OCI-LY7 (cell line): ENCODE measurements around the gene HEATR3. TPM values are rescaled to one million over a fixed set of nuclear protein-coding genes. Genes with fewer than 3 reads are reported as not detected.

ENCODE experiments used
- Bru-seq: library from RNA; stranded (reverse); fragments of 400-500 nt; gene quantifications from one replicate; lab custom pipeline; 2021; lab: Mats Ljungman, UMichigan
- BruChase-seq, 2 experiments: library from RNA; stranded (reverse); fragments of 400-500 nt; gene quantifications; one replicate each; lab custom pipeline; 2021; lab: Mats Ljungman, UMichigan
- BruUV-seq: library from RNA; stranded (reverse); fragments of 400-500 nt; replicated peaks from 2 replicates; lab custom pipeline; 2021; lab: Mats Ljungman, UMichigan
- CTCF ChIA-PET: fragments of 300-600 bp; sonication (Branson Sonifier 250); formaldehyde crosslinking; loops from one replicate; lab custom pipeline; 2022; ENCODE audit warnings: antibody characterized with exemption; ENCODE audit not compliant: unreplicated experiment; lab: Charles Lee
- POLR2A ChIA-PET: fragments of 300-600 bp; sonication (Branson Sonifier 250); formaldehyde crosslinking; loops from one replicate; lab custom pipeline; 2022; ENCODE audit warnings: antibody characterized with exemption; lab: Charles Lee
- DNase-seq: peaks from one replicate; pipeline ENCODE4 v3.0.0-alpha.2; 2015; ENCODE audit warnings: low spot score
- H2AFZ ChIP-seq: fragments of 200-600 bp; sonication (generic), shearing (Covaris generic); 2 replicates; pipeline ENCODE4 v1.6.1; 2014; ENCODE audit warnings: mild to moderate bottlenecking, antibody characterized with exemption, low read length, moderate library complexity
- H3K27ac ChIP-seq: fragments of 200-600 bp; sonication (generic); 2 replicates; pipeline ENCODE4 v1.5.1; 2014; ENCODE audit warnings: mixed run types, low read depth, mild to moderate bottlenecking, moderate library complexity, low read length, inconsistent platforms; ENCODE audit not compliant: poor library complexity, severe bottlenecking
- H3K36me3 ChIP-seq: fragments of 200-600 bp; sonication (generic); 2 replicates; pipeline ENCODE4 v1.6.1; 2014; ENCODE audit warnings: mild to moderate bottlenecking, antibody characterized with exemption, low read length, moderate library complexity, mixed read lengths; ENCODE audit not compliant: insufficient read depth
- H3K4me1 ChIP-seq: fragments of 200-600 bp; sonication (generic); 2 replicates; pipeline ENCODE4 v1.5.1; 2014; ENCODE audit warnings: mild to moderate bottlenecking, low read length; ENCODE audit not compliant: insufficient read depth, poor library complexity, severe bottlenecking
- H3K4me2 ChIP-seq: fragments of 200-600 bp; sonication (generic); 2 replicates; pipeline ENCODE4 v1.6.1; 2014; ENCODE audit warnings: mild to moderate bottlenecking, low read length
- H3K4me3 ChIP-seq: fragments of 200-600 bp; sonication (generic); 2 replicates; pipeline ENCODE4 v1.5.1; 2014; ENCODE audit warnings: mild to moderate bottlenecking, low read depth, low read length; ENCODE audit not compliant: poor library complexity, severe bottlenecking
- H3K79me2 ChIP-seq: fragments of 200-600 bp; sonication (generic); 2 replicates; pipeline ENCODE4 v1.6.1; 2016; ENCODE audit warnings: low read depth, mild to moderate bottlenecking, low read length, moderate library complexity, mixed read lengths; ENCODE audit not compliant: insufficient read depth
- H3K9me2 ChIP-seq: fragments of 200-600 bp; sonication (generic); 2 replicates; pipeline ENCODE4 v1.6.1; 2016; ENCODE audit warnings: mild to moderate bottlenecking, low read length, mixed read lengths; ENCODE audit not compliant: insufficient read depth
- H3K9me3 ChIP-seq: fragments of 200-600 bp; sonication (generic); 2 replicates; pipeline ENCODE4 v1.6.1; 2014; ENCODE audit warnings: mild to moderate bottlenecking, mixed run types, low read length, mixed read lengths
- H4K20me1 ChIP-seq: fragments of 200-600 bp; sonication (generic); 2 replicates; pipeline ENCODE4 v1.6.1; 2014; ENCODE audit warnings: mild to moderate bottlenecking, antibody characterized with exemption, low read length, moderate library complexity, mixed read lengths; ENCODE audit not compliant: insufficient read depth
- EZH2phosphoT487 ChIP-seq: fragments of 200-600 bp; sonication (generic); IDR thresholded peaks from 2 replicates; pipeline ENCODE4 v1.6.1; 2018; ENCODE audit warnings: low read depth, borderline replicate concordance, mild to moderate bottlenecking, mixed run types, antibody characterized with exemption, low read length, moderate library complexity, mixed read lengths
- intact Hi-C: fragments of 100-400 bp; cut with micrococcal nuclease; formaldehyde crosslinking; loops from one replicate; pipeline ENCODE4 v1.10.0; 2022; ENCODE audit not compliant: unreplicated experiment
- long read RNA-seq: library from polyadenylated mRNA; stranded (forward); transcript quantifications from one replicate; pipeline ENCODE4 v2.0.0, GENCODE V29; 2022
- total RNA-seq, 2 experiments: library from RNA; depleted of rRNA in 1 of 2; stranded (reverse); fragments of >200 nt in 1 of 2; shearing (Covaris generic) in 1 of 2; gene quantifications; 2 replicates each; pipeline ENCODE4 v1.2.3, GENCODE V29; 2014 to 2022
- TF ChIP-seq, protein P1 (sequence below): fragments of 200-600 bp; sonication (generic); conservative IDR thresholded peaks from 2 replicates; pipeline ENCODE4 v1.5.1; 2014; ENCODE audit warnings: mild to moderate bottlenecking, antibody characterized with exemption, low read length, moderate library complexity, mixed read lengths

HEATR3 gene, protein sequence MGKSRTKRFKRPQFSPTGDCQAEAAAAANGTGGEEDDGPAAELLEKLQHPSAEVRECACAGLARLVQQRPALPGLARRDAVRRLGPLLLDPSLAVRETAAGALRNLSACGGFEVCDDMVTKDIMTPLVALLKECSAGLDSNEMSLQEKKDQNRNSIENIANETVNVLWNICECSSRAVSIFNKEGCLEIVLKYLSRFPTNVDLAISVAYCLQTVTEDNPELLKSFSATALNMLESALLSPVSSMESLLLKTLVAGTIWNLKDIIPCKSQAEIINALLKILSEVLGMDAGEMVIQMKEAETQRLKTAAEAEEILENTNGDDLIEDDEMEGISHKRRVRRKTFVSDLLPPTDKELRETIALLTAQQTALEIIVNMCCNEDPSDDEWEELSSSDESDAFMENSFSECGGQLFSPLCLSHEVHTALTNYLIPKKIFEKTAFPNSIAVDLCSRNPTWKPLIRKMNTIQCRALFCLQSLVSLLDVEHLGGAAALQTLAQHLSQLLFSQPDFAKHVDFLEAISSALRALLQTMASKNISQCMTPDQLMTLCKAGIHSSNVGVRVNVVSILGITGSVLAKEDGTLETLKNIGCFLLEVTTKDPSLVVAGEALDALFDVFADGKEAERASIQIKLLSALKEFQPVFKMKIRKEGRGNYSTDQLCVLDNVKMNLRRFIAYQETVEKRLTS
- total RNA-seq (2014; rRNA removed; shearing (Covaris generic)) (36.8 and 50.6 TPM in 2 replicates), total RNA-seq (2022) (25.0 and 34.2 TPM in 2 replicates), Bru-seq, nascent RNA (percentile 70 among the genes with signal in this experiment), BruChase-seq, experiment 1, labeled RNA remaining after a 6-hour chase (percentile 72 among the genes with signal in this experiment), BruChase-seq, experiment 2, labeled RNA remaining after a 2-hour chase (percentile 70 among the genes with signal in this experiment)
- long read RNA-seq, partial matches to known transcripts: 0 of 6 reads
- long read RNA-seq, other reads (novel, unspliced or antisense): 4 of 6 reads

DNA sequence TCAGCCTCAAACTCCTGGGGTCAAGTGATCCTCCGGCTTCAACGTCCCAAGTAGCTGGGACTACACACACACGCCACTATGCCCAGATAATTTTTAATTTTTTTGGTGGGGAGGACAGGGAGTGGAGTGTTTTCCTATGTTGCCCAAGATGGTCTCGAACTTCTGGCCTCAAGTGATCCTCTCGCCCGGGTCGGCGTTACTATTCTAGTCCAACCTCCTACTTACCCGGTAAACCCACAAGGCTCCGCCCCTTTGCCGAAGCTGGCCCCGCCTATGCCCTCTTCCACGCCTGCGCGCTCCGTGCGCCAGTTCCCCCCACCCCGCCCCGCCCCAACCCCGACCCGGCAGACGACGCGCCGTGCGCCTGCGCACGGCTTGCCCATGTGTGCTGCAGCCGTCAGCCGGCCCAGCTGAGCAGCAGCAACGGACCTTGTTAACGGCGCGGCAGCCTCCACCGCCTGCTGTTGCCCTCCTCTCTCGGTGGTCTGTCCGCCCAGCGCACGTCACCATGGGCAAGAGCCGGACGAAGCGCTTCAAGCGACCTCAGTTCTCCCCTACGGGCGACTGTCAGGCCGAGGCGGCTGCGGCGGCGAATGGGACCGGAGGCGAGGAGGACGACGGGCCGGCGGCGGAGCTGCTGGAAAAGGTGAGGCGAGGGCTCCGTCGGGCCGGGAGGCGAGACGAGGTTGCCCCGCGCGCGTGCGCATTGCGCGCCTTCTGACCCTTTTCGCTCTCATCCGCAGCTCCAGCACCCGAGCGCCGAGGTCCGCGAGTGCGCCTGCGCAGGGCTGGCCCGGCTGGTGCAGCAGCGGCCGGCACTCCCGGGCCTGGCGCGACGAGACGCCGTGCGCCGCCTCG, at the start of gene HEATR3:
Gene HEATR3, plus strand, starts transcription at position 347 of the 858 bp plus-strand sequence. Its CDS starts 162 bp downstream, at position 509.
- peaks cover 26% of the 10 kb centered on the region for H3K4me1 ChIP-seq
- no peak for TF ChIP-seq EZH2phosphoT487
- TF ChIP-seq, protein P1, sequence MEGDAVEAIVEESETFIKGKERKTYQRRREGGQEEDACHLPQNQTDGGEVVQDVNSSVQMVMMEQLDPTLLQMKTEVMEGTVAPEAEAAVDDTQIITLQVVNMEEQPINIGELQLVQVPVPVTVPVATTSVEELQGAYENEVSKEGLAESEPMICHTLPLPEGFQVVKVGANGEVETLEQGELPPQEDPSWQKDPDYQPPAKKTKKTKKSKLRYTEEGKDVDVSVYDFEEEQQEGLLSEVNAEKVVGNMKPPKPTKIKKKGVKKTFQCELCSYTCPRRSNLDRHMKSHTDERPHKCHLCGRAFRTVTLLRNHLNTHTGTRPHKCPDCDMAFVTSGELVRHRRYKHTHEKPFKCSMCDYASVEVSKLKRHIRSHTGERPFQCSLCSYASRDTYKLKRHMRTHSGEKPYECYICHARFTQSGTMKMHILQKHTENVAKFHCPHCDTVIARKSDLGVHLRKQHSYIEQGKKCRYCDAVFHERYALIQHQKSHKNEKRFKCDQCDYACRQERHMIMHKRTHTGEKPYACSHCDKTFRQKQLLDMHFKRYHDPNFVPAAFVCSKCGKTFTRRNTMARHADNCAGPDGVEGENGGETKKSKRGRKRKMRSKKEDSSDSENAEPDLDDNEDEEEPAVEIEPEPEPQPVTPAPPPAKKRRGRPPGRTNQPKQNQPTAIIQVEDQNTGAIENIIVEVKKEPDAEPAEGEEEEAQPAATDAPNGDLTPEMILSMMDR: no peak
- H3K9me3 ChIP-seq: no peaks in the 10 kb centered on the region
- no peaks in the 10 kb centered on the region for H3K9me2 ChIP-seq
- ChIA-PET POLR2A (interaction anchor here (0.5 to 2.4 kb wide), 10 partner anchors 10 to 189 kb away, joined by 3 to 11 read pairs (median 3); partner anchors contain the start of genes CNEP1R1 and TENT4B), CTCF (interaction anchor here (0.6 to 2.7 kb wide), 2 partner anchors 24 to 145 kb away, joined by 3 to 21 read pairs; no protein-coding TSS in a partner anchor)
- peak; percentile 93 for DNase-seq
- no TSS peak for BruUV-seq
- peaks cover 5% of the 10 kb centered on the region; the same call in 1 of the 2 replicates for H4K20me1 ChIP-seq
- H2AFZ ChIP-seq: peak within 1 kb of the TSS; percentile 97
- intact Hi-C loops: loop anchor here (2.0 to 10.0 kb wide), 4 partner anchors 41 to 299 kb away; partner anchors contain the start of genes BRD7, CNEP1R1 and TENT4B
- peak within 1 kb of the TSS; percentile 81 for H3K4me2 ChIP-seq
- peak within 1 kb of the TSS; percentile 89 for H3K27ac ChIP-seq
- H3K79me2 ChIP-seq: peaks cover 28% of the 10 kb centered on the region
- peaks cover 31% of the 10 kb centered on the region; the same call in 1 of the 2 replicates for H3K36me3 ChIP-seq
- peak within 1 kb of the TSS; percentile 80 for H3K4me3 ChIP-seq

DNA sequence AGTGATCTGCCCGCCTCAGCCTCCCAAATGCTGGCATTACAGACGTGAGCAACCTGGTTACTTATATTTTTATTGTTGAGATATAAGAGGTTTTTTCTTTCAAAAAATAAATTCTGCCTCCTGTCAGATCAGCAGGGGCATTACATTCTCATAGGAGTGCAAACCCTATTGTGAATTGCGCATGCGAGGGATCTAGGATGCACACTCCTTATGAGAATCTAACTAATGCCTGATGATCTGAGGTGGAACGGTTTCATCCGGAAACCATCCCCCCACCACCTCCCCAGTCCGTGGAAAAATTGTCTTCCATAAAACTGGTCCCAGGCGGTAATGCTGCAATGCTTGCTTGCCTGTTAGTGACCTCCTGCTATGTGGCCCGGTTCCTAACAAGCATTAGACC, 48.2 kb upstream of the HEATR3 start:
- no TSS peak for BruUV-seq
- Histone ChIP-seq H3K9me2 (no peaks in the 10 kb centered on the region), H3K36me3 (no peaks in the 10 kb centered on the region), H3K4me1 (no peaks in the 10 kb centered on the region), H3K9me3 (no peaks in the 10 kb centered on the region), H3K4me2 (no peak overlapping the region), H4K20me1 (no peaks in the 10 kb centered on the region), H3K79me2 (no peaks in the 10 kb centered on the region), H3K4me3 (no peak overlapping the region), H3K27ac (no peak overlapping the region), H2AFZ (no peak overlapping the region)
- ChIA-PET POLR2A (no interaction called here), CTCF (no interaction called here)
- DNase-seq: no peak
- TF ChIP-seq EZH2phosphoT487: no peak
- TF ChIP-seq, protein P1: no peak
- intact Hi-C loops: no loop called here
